Mesenchymal stem cell (in vitro differentiated cells and primary cell): ENCODE results near the gene RIN3.

Source experiments
- DNase-seq: peaks from one replicate; pipeline ENCODE4 v3.0.0-alpha.2; 2013
- H2AFZ ChIP-seq: one replicate; pipeline ENCODE4 v1.6.1; 2013; ENCODE audit warnings: low read depth, mild to moderate bottlenecking, control low read depth, inconsistent platforms, low read length, moderate library complexity
- H2AK5ac ChIP-seq: 2 replicates; pipeline ENCODE4 v1.6.1; 2013; ENCODE audit warnings: low read length, moderate library complexity, mild to moderate bottlenecking, inconsistent platforms; ENCODE audit not compliant: severe bottlenecking
- H2BK120ac ChIP-seq: one replicate; pipeline ENCODE4 v1.6.1; 2013; ENCODE audit warnings: low read depth, mild to moderate bottlenecking, inconsistent platforms, low read length, moderate library complexity
- H2BK12ac ChIP-seq, 2 experiments: one replicate each; pipeline ENCODE4 v1.6.1; 2013; ENCODE audit warnings: inconsistent platforms in 2 of 2, low read length in 2 of 2, mild to moderate bottlenecking in 2 of 2, moderate library complexity in 2 of 2, control low read depth in 1 of 2
- H2BK15ac ChIP-seq: one replicate; pipeline ENCODE4 v1.6.1; 2013; ENCODE audit warnings: mild to moderate bottlenecking, low read depth, inconsistent platforms; ENCODE audit not compliant: poor library complexity, severe bottlenecking
- H2BK5ac ChIP-seq: 2 replicates; pipeline ENCODE4 v1.6.1; 2013; ENCODE audit warnings: low read depth, mild to moderate bottlenecking, low read length, control low read depth, inconsistent platforms; ENCODE audit not compliant: poor library complexity, severe bottlenecking
- H3K14ac ChIP-seq, 2 experiments: one replicate each; pipeline ENCODE4 v1.6.1; 2013; ENCODE audit warnings: inconsistent platforms in 2 of 2, low read length in 2 of 2, control low read depth in 1 of 2, mild to moderate bottlenecking in 1 of 2, moderate library complexity in 1 of 2
- H3K18ac ChIP-seq, 2 experiments: one replicate each; pipeline ENCODE4 v1.6.1; 2013; ENCODE audit warnings: inconsistent platforms in 2 of 2, low read length in 2 of 2, control low read depth in 1 of 2, low read depth in 1 of 2, mild to moderate bottlenecking in 1 of 2
- H3K23ac ChIP-seq, 2 experiments: one replicate each; pipeline ENCODE4 v1.6.1; 2013; ENCODE audit warnings: inconsistent platforms in 2 of 2, low read length in 2 of 2, mild to moderate bottlenecking in 2 of 2, moderate library complexity in 2 of 2, control low read depth in 1 of 2
- H3K27ac ChIP-seq: 2 replicates; pipeline ENCODE4 v1.5.1; 2013; ENCODE audit warnings: mild to moderate bottlenecking, moderate library complexity, low read length, control low read depth, inconsistent platforms; ENCODE audit not compliant: poor library complexity, severe bottlenecking
- H3K27me3 ChIP-seq, 2 experiments: 2 replicates each; pipeline versions ENCODE4 v1.6.1 to v1.7.0; 2013; ENCODE audit warnings: low read length in 2 of 2, mild to moderate bottlenecking in 2 of 2, moderate library complexity in 2 of 2, control low read depth in 1 of 2, inconsistent platforms in 1 of 2; ENCODE audit not compliant: control insufficient read depth in 1 of 2, insufficient read depth in 1 of 2
- H3K36me3 ChIP-seq, 2 experiments: 2 replicates each; pipeline versions ENCODE4 v1.6.1 to v1.7.0; 2013; ENCODE audit warnings: low read length in 2 of 2, control low read depth in 1 of 2, inconsistent platforms in 1 of 2, low read depth in 1 of 2, mild to moderate bottlenecking in 1 of 2; ENCODE audit not compliant: insufficient read depth in 2 of 2, control insufficient read depth in 1 of 2
- H3K4ac ChIP-seq, 2 experiments: one replicate each; pipeline ENCODE4 v1.6.1; 2013; ENCODE audit warnings: inconsistent platforms in 2 of 2, low read length in 2 of 2, mild to moderate bottlenecking in 2 of 2, moderate library complexity in 2 of 2, control low read depth in 1 of 2, low read depth in 1 of 2
- H3K4me1 ChIP-seq: 2 replicates; pipeline ENCODE4 v1.6.1; 2013; ENCODE audit warnings: low read depth, low read length, control low read depth; ENCODE audit not compliant: control insufficient read depth, insufficient read depth
- H3K4me2 ChIP-seq: 2 replicates; pipeline ENCODE4 v1.6.1; 2013; ENCODE audit warnings: low read length, mild to moderate bottlenecking, inconsistent platforms; ENCODE audit not compliant: poor library complexity, severe bottlenecking
- H3K4me3 ChIP-seq, 2 experiments: 2 replicates each; pipeline versions ENCODE4 v1.5.1 to v1.7.0; 2013; ENCODE audit warnings: low read length in 2 of 2, mild to moderate bottlenecking in 2 of 2, control low read depth in 1 of 2, low read depth in 1 of 2; ENCODE audit not compliant: insufficient read depth in 1 of 2
- H3K79me1 ChIP-seq: replicated peaks from 2 replicates; pipeline ENCODE4 v1.6.1; 2013; ENCODE audit warnings: mild to moderate bottlenecking, control low read depth, low read length, inconsistent platforms; ENCODE audit not compliant: poor library complexity, severe bottlenecking
- H3K9ac ChIP-seq: 2 replicates; pipeline ENCODE4 v1.7.0; 2013; ENCODE audit warnings: mild to moderate bottlenecking, low read length, moderate library complexity
- H3K9me3 ChIP-seq: 2 replicates; pipeline ENCODE4 v1.7.0; 2013; ENCODE audit warnings: mild to moderate bottlenecking, low read length; ENCODE audit not compliant: control insufficient read depth
- H4K8ac ChIP-seq: one replicate; pipeline ENCODE4 v1.6.1; 2013; ENCODE audit warnings: inconsistent platforms, mild to moderate bottlenecking, low read length, moderate library complexity
- H4K91ac ChIP-seq: one replicate; pipeline ENCODE4 v1.6.1; 2013; ENCODE audit warnings: mild to moderate bottlenecking, low read length, inconsistent platforms
- WGBS: methylation state at CpG from one replicate; pipeline ENCODE4 v1.1.7; 2013; ENCODE audit warnings: mixed read lengths; 5-methylcytosine and 5-hydroxymethylcytosine counted together

The RIN3 gene

GRCh38 chr14:92513966-92514843 is 624 bp downstream of the RIN3 start:
- Histone ChIP-seq H3K4ac (peak overlapping the region; percentile 95), H3K14ac (peak overlapping the region in 1 of 2 experiments; percentile 96), H2BK15ac (peak overlapping the region; percentile 98), H3K79me1 (peaks cover 33% of the 10 kb centered on the region), H2BK5ac (peak overlapping the region; percentile 59), H2BK12ac (peak overlapping the region; percentile 81 to 89), H3K27ac (no peak overlapping the region), H3K23ac (peak overlapping the region in 1 of 2 experiments; percentile 97), H3K4me2 (peak overlapping the region; percentile 72), H3K18ac (peak overlapping the region; percentile 79 to 95), H2AFZ (peak overlapping the region; percentile 73), H4K8ac (peak overlapping the region; percentile 95), H3K9me3 (no peaks in the 10 kb centered on the region), H2AK5ac (no peak overlapping the region), H3K4me3 (peak overlapping the region; percentile 84 to 91), H3K27me3 (no peaks in the 10 kb centered on the region), H4K91ac (peak overlapping the region; percentile 92), H3K4me1 (peaks cover 25% of the 10 kb centered on the region), H2BK120ac (peak overlapping the region; percentile 93), H3K9ac (peak overlapping the region; percentile 94), H3K36me3 (no peaks in the 10 kb centered on the region)
- 7% methylated on average over 80 of the region's 81 CpGs for WGBS
- peak; percentile 54 for DNase-seq

- Histone ChIP-seq H2AFZ (no peak overlapping the region), H3K9ac (peak overlapping the region; percentile 94), H2BK5ac (no peak overlapping the region), H3K9me3 (no peaks in the 10 kb centered on the region), H3K27me3 (no peaks in the 10 kb centered on the region), H4K8ac (peak overlapping the region; percentile 79), H3K27ac (no peak overlapping the region), H3K23ac (peak overlapping the region in 1 of 2 experiments; percentile 97), H4K91ac (peak overlapping the region; percentile 6), H2AK5ac (peak overlapping the region; percentile 70), H2BK12ac (peak overlapping the region; percentile 65 to 89), H3K14ac (peak overlapping the region in 1 of 2 experiments; percentile 63), H3K4me3 (peak overlapping the region; percentile 84 to 91), H3K4me1 (peaks cover 25% of the 10 kb centered on the region), H3K18ac (no peak overlapping the region), H3K4ac (peak overlapping the region; percentile 16 to 95), H2BK15ac (peak overlapping the region; percentile 4), H2BK120ac (peak overlapping the region; percentile 73), H3K36me3 (peaks cover 0 to 6% of the 10 kb centered on the region in 2 experiments), H3K79me1 (peaks cover 39% of the 10 kb centered on the region), H3K4me2 (peak overlapping the region; percentile 72)
- 55% methylated on average over 11 of the region's 15 CpGs for WGBS
- DNase-seq = no peak
These were observed 1.4 kb downstream of the RIN3 start for GRCh38 chr14:92514844-92515514.

GRCh38 chr14:92515546-92516343 is 2.2 kb downstream of the RIN3 start:
- Histone ChIP-seq H3K4ac (no peak overlapping the region), H3K27me3 (no peaks in the 10 kb centered on the region), H3K4me2 (no peak overlapping the region), H2BK15ac (no peak overlapping the region), H3K23ac (no peak overlapping the region), H3K9me3 (no peaks in the 10 kb centered on the region), H3K9ac (peak overlapping the region; percentile 94), H3K79me1 (peaks cover 46% of the 10 kb centered on the region), H3K4me3 (peak overlapping the region in 1 of 2 experiments; percentile 91), H2BK12ac (no peak overlapping the region), H3K4me1 (peaks cover 24% of the 10 kb centered on the region), H4K91ac (no peak overlapping the region), H4K8ac (no peak overlapping the region), H2BK5ac (no peak overlapping the region), H3K27ac (no peak overlapping the region), H3K14ac (peak overlapping the region in 1 of 2 experiments; percentile 14), H2BK120ac (no peak overlapping the region), H2AK5ac (no peak overlapping the region), H2AFZ (no peak overlapping the region), H3K18ac (no peak overlapping the region), H3K36me3 (peaks cover 3 to 6% of the 10 kb centered on the region in 2 experiments)
- DNase-seq = no peak
- WGBS = 94% methylated on average over 5 of the region's 5 CpGs
